Panc1 (cell line): ENCODE measurements around the gene HK1. TPM values are rescaled to one million over a fixed set of nuclear protein-coding genes. Genes with fewer than 3 reads are reported as not detected.

Experiments used
- ATAC-seq: fragments of 200-7000 bp; cut with Tn5 transposase; 2 replicates; pipeline ENCODE4 v1.9.1; 2020; ENCODE audit warnings: mild to moderate bottlenecking, moderate library complexity
- BruUV-seq: library from RNA; stranded (reverse); fragments of 400-500 nt; replicated peaks from 2 replicates; lab custom pipeline; 2021; lab: Mats Ljungman, UMichigan
- CTCF ChIA-PET: fragments of 300-600 bp; sonication (Branson Sonifier 250); formaldehyde crosslinking; loops from one replicate; lab custom pipeline; 2022; ENCODE audit warnings: antibody characterized with exemption; lab: Charles Lee
- POLR2A ChIA-PET: fragments of 300-600 bp; sonication (Branson Sonifier 250); formaldehyde crosslinking; loops from one replicate; lab custom pipeline; 2022; ENCODE audit warnings: antibody characterized with exemption; lab: Charles Lee
- DNase-seq: peaks from one replicate; pipeline ENCODE4 v3.0.0-alpha.2; 2010; ENCODE audit warnings: low read depth, low spot score
- H3K27ac ChIP-seq: 2 replicates; pipeline ENCODE4 v1.5.1; 2011; ENCODE audit warnings: mild to moderate bottlenecking, low read length, inconsistent platforms
- H3K27me3 ChIP-seq: fragments of 200-500 bp; sonication (Bioruptor generic); 2 replicates; pipeline ENCODE4 v1.6.0; 2014; ENCODE audit warnings: low read length, inconsistent platforms; ENCODE audit not compliant: control insufficient read depth, insufficient read depth
- H3K36me3 ChIP-seq: fragments of 200-500 bp; sonication (Bioruptor generic); 2 replicates; pipeline ENCODE4 v1.5.1; 2014; ENCODE audit warnings: inconsistent platforms, mild to moderate bottlenecking, low read length, moderate library complexity; ENCODE audit not compliant: control insufficient read depth, insufficient read depth
- H3K4me1 ChIP-seq: 2 replicates; pipeline ENCODE4 v1.5.1; 2011; ENCODE audit warnings: inconsistent platforms, mild to moderate bottlenecking, low read length, moderate library complexity; ENCODE audit not compliant: control insufficient read depth, insufficient read depth
- H3K4me3 ChIP-seq, 2 experiments: 2 replicates each; pipeline ENCODE4 v1.5.1; 2011 to 2012; ENCODE audit warnings: low read depth in 2 of 2, low read length in 2 of 2, mild to moderate bottlenecking in 2 of 2, inconsistent platforms in 1 of 2, moderate library complexity in 1 of 2
- H3K9me3 ChIP-seq: fragments of 200-500 bp; sonication (Bioruptor generic); 2 replicates; pipeline ENCODE4 v1.5.1; 2014; ENCODE audit warnings: low read depth, mild to moderate bottlenecking, inconsistent platforms, low read length, moderate library complexity; ENCODE audit not compliant: control insufficient read depth, insufficient read depth
- POLR2AphosphoS5 ChIP-seq: IDR thresholded peaks from 2 replicates; pipeline ENCODE4 v1.6.1; 2012; ENCODE audit warnings: mild to moderate bottlenecking, low read depth, low read length, moderate library complexity
- SIN3A ChIP-seq: IDR thresholded peaks from 2 replicates; pipeline ENCODE4 v1.6.1; 2012; ENCODE audit warnings: low read depth, mild to moderate bottlenecking, low read length, moderate library complexity, borderline replicate concordance; ENCODE audit not compliant: insufficient read depth
- TCF7L2 ChIP-seq: IDR thresholded peaks from 2 replicates; pipeline ENCODE4 v1.6.1; 2011; ENCODE audit warnings: mild to moderate bottlenecking, low read depth, low read length, inconsistent platforms
- in situ Hi-C: cut with HindIII; loops from 2 replicates; pipeline ENCODE4 v1.10.0; 2016; ENCODE audit warnings: low sequenced_read_pairs, low pct_unique_long_range_greater_than_20kb
- intact Hi-C: fragments of 100-400 bp; cut with micrococcal nuclease; formaldehyde crosslinking; loops from one replicate; pipeline ENCODE4 v1.10.0; 2022; ENCODE audit not compliant: unreplicated experiment
- total RNA-seq: library from RNA; stranded (reverse); gene quantifications from one replicate; pipeline ENCODE4 v1.2.1, GENCODE V29; 2021; ENCODE audit not compliant: unreplicated experiment
- TF ChIP-seq, protein P1 (sequence below), 2 experiments: IDR thresholded peaks; 2 replicates each; pipeline ENCODE4 v1.6.1; 2011 to 2012; ENCODE audit warnings: low read depth in 2 of 2, control low read depth in 1 of 2, low read length in 1 of 2, mild to moderate bottlenecking in 1 of 2, moderate library complexity in 1 of 2; ENCODE audit not compliant: insufficient read depth in 1 of 2
- TF ChIP-seq, protein P2 (sequence below): fragments of 450-650 bp; IDR thresholded peaks from 2 replicates; pipeline ENCODE4 v1.5.1; 2017; ENCODE audit warnings: mild to moderate bottlenecking

HK1 gene
- total RNA-seq, 1 experiment from 2014 or later, result 74.4 TPM

DNA sequence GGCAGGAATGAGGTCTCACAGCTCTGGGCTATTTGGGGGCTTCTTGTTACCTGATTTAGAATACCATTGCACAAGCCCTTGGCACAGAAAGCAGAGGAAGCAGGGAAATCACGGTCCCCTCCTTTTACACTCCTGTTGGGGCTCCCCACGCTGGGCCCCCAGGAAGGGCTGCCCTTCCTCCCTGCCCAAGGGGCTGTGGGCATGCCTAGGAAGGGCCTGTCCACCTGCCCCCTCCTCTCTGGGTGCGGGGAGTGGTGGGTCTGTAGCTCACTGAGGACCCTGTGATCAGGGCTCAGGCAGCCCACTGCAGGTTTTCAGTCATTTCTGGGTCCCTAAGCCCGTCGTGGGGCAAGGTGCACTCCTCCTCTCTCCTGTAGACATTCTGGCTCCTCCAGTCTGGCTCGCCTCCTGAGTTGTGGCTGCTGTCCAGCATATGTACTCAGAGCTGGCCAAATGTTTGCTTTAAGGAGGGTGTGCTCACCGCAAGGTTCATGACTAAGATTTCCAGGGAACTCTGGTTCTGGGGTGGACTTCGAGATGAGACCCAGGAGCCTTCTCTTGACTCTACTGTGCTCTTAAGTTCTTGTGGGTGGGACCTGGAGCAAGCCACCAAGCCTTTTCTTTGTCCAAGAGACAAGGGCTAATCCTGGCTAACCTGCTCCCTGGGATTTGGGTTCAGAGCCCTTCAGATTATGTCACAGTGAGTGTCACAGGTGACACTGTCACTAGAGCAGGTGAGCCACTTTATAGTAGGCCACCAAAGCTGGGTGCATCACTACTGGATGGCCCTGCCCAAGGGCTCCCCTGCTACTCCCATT is 82.4 kb downstream of the HK1 start:
- TF ChIP-seq SIN3A, result no peak
- TF ChIP-seq, protein P1, sequence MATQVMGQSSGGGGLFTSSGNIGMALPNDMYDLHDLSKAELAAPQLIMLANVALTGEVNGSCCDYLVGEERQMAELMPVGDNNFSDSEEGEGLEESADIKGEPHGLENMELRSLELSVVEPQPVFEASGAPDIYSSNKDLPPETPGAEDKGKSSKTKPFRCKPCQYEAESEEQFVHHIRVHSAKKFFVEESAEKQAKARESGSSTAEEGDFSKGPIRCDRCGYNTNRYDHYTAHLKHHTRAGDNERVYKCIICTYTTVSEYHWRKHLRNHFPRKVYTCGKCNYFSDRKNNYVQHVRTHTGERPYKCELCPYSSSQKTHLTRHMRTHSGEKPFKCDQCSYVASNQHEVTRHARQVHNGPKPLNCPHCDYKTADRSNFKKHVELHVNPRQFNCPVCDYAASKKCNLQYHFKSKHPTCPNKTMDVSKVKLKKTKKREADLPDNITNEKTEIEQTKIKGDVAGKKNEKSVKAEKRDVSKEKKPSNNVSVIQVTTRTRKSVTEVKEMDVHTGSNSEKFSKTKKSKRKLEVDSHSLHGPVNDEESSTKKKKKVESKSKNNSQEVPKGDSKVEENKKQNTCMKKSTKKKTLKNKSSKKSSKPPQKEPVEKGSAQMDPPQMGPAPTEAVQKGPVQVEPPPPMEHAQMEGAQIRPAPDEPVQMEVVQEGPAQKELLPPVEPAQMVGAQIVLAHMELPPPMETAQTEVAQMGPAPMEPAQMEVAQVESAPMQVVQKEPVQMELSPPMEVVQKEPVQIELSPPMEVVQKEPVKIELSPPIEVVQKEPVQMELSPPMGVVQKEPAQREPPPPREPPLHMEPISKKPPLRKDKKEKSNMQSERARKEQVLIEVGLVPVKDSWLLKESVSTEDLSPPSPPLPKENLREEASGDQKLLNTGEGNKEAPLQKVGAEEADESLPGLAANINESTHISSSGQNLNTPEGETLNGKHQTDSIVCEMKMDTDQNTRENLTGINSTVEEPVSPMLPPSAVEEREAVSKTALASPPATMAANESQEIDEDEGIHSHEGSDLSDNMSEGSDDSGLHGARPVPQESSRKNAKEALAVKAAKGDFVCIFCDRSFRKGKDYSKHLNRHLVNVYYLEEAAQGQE (IDR thresholded peaks at IDR 0.05; ENCODE audit: insufficient read depth in 1 of 2, low read depth in 2 of 2, low read length in 1 of 2), result peak; percentile 78 to 84
- BruUV-seq, result no TSS peak
- ATAC-seq (peak; percentile 92), DNase-seq (no peak)
- Histone ChIP-seq H3K4me1 (peaks cover 13% of the 10 kb centered on the region), H3K27ac (no peak overlapping the region), H3K9me3 (no peaks in the 10 kb centered on the region), H3K4me3 (no peak overlapping the region), H3K27me3 (no peaks in the 10 kb centered on the region), H3K36me3 (no peaks in the 10 kb centered on the region)
- in situ Hi-C loops (no loop called here), intact Hi-C loops (no loop called here)
- ChIA-PET POLR2A (no interaction called here), CTCF (interaction anchor here (0.5 kb wide), 1 partner anchor 36 kb away, joined by 5 read pairs; no protein-coding TSS in a partner anchor)

DNA sequence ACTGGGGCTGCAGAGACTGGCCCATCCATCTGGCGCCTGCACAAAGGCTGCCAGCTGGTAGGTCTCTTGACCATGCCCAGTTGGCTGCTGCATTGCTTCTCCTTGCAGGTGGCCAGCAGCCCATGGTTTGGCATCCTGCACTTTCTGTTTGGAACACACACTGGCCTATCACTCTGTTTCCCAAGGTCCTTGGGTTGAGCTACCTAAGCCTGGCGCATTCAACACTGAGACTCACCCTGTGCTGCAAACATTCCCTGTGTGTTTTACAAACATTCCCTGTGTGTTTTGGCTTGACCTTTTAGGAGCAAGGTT is 83.0 kb downstream of the HK1 start:
- TF ChIP-seq, protein P1 (IDR thresholded peaks at IDR 0.05; ENCODE audit: insufficient read depth in 1 of 2, low read depth in 2 of 2, low read length in 1 of 2), result no peak
- no peak for TF ChIP-seq POLR2AphosphoS5
- no peak for TF ChIP-seq SIN3A
- TF ChIP-seq TCF7L2, result no peak
- TF ChIP-seq, protein P2, sequence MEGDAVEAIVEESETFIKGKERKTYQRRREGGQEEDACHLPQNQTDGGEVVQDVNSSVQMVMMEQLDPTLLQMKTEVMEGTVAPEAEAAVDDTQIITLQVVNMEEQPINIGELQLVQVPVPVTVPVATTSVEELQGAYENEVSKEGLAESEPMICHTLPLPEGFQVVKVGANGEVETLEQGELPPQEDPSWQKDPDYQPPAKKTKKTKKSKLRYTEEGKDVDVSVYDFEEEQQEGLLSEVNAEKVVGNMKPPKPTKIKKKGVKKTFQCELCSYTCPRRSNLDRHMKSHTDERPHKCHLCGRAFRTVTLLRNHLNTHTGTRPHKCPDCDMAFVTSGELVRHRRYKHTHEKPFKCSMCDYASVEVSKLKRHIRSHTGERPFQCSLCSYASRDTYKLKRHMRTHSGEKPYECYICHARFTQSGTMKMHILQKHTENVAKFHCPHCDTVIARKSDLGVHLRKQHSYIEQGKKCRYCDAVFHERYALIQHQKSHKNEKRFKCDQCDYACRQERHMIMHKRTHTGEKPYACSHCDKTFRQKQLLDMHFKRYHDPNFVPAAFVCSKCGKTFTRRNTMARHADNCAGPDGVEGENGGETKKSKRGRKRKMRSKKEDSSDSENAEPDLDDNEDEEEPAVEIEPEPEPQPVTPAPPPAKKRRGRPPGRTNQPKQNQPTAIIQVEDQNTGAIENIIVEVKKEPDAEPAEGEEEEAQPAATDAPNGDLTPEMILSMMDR, result no peak
- no TSS peak for BruUV-seq
- intact Hi-C loops, result no loop called here
- CTCF ChIA-PET, result no interaction called here
- Histone ChIP-seq H3K4me1 (peaks cover 13% of the 10 kb centered on the region), H3K27ac (no peak overlapping the region), H3K27me3 (no peaks in the 10 kb centered on the region), H3K4me3 (no peak overlapping the region), H3K36me3 (no peaks in the 10 kb centered on the region), H3K9me3 (no peaks in the 10 kb centered on the region)
- peak; percentile 62 for ATAC-seq
- in situ Hi-C loops, result no loop called here
- DNase-seq, result no peak
- POLR2A ChIA-PET, result no interaction called here
